ENCODE measurements around the gene OR10D3.
"Not testable (repeated sequence)": the region's sequence is repeated elsewhere in the genome, so short reads cannot be mapped to it uniquely, and the experiment has no call there.

The OR10D3 gene

DNA sequence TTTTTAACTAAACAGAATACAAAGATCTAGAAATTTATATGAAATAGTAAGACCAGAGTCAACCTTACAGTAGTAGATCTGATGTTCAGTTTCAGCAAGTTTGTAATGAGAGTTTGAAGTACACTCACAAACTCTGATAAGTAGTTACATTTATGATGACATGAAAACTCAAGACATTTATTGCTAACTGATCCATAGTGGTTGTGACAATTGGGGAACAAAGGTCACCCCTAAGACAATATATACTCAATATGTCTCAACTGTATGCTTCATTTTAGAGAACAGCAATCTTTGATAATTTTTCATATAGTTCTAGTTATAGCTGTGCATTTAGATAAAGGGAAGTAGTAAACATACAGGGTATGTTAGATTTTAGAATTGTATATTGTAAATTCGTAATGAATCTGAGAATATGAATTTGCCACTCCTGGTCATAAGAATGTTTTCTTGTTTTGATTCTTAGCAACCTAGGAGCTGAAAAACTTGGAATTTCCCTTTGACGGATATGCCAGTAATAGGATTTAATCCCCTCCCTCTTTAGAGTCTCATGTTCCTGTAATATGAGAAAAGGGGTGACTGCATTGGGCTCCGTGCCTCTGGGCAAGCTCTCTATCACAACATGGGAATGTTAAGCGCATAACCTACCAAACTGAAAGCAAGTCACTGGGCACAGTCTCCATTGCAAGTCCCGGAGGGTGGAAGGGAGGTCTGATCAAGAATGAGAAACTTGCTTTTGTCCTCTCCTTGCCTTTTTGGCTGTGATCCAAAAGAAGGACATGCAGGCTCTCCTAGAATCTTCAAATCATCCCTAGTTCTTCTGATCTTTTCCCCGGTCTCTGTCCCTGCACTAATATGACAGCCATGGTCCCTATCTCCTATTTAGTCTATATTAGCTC, 11.4 kb downstream of the OR10D3 start:
- DNase-seq (ENCODE audit: insufficient read length, low spot score) (peak; percentile 0), FAIRE-seq (no peak)

GRCh38 chr11:124195189-124195734, 12.1 kb downstream of the OR10D3 start:
- DNase-seq (ENCODE audit: insufficient read length, low spot score) (peak; percentile 17), FAIRE-seq (no peak)

- FAIRE-seq (no peak), DNase-seq (ENCODE audit: insufficient read length, low spot score) (no peak)
Observed at GRCh38 chr11:124197999-124198398, 14.9 kb downstream of the OR10D3 start.

DNA sequence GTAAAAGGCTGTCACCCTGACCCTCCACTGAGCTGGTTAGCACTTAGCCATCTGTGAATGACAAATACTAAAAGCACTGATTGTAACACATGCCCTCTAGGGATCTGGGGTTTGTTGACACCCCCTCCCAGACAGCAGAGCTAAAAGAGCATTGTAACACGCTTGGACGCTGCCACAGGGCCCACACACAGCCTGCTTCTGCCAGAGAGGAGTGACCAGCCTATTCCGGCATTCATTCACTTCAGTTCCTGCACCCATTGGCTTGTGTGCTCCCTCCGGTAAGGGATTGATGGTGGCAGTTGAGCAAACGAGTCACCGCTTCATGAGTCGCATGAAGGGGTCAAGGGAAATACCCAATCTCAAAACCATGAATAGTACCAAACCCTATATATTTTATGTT, 15.8 kb downstream of the OR10D3 start:
- no peak for FAIRE-seq
- no peak for DNase-seq (ENCODE audit: insufficient read length, low spot score)

DNA sequence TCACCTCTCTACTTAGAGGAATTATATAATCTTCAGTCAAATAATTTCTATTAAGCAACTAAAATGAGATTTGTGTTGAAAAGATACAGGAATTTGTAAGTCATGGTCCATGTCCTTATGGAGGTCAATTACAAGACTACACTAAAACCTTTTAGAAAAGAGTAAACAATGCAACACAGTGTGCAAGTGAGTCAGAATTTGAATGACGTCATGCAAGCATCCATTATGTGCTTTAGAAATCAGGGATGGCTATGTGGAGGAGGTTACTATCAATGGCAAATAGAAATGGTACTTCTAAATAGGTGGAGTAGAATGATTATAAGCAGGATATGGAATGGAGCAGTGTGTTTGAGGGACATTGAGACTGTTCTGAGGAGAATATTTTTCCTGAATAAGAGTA, 16.6 kb downstream of the OR10D3 start:
- no peak for FAIRE-seq
- DNase-seq (ENCODE audit: insufficient read length, low spot score) = no peak

- no peak for DNase-seq (ENCODE audit: insufficient read length, low spot score)
- no peak for FAIRE-seq
Observed at GRCh38 chr11:124200671-124201070, 17.5 kb downstream of the OR10D3 start.

- DNase-seq (ENCODE audit: insufficient read length, low spot score) = no peak
- FAIRE-seq = no peak
Observed at GRCh38 chr11:124202951-124203350, 19.8 kb downstream of the OR10D3 start.

GRCh38 chr11:124204008-124204407, 20.9 kb downstream of the OR10D3 start:
- DNase-seq (ENCODE audit: insufficient read length, low spot score) (no peak), FAIRE-seq (no peak)

GRCh38 chr11:124207102-124207792, 24.1 kb downstream of the OR10D3 start:
- DNase-seq (ENCODE audit: insufficient read length, low spot score) (no peak), FAIRE-seq (no peak)

DNA sequence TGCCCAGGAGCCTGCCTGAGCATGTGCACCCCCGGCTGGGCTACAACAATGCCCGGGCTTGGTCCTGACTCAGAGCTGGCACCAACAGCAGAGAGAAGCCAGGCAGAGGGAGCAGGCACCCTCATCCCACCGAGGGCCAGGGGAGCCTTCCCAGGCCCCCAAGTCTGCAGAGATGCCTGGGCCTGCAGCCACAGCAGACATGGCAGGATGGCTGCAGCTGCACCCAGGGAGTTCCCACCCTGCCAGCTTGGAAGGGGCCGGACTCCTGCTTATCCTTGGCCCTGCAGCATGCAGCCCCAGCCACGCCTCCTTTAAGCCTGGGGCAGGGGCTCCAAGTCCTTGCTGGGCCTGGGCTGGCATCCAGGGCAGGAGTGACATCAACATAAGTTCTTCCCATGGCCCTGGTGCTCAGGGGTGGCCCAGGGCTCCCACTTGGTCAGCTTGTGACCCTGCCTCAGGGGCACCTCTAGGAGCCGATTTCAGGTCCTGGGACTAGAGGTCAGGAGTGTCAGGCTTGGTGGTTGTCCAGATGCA, 26.7 kb downstream of the OR10D3 start:
- DNase-seq (ENCODE audit: insufficient read length, low spot score) (no peak), FAIRE-seq (no peak)

GRCh38 chr11:124210421-124210820, 27.3 kb downstream of the OR10D3 start:
- FAIRE-seq (no peak), DNase-seq (ENCODE audit: insufficient read length, low spot score) (no peak)

GRCh38 chr11:124211321-124211720, 28.2 kb downstream of the OR10D3 start:
- no peak for DNase-seq (ENCODE audit: insufficient read length, low spot score)
- no peak for FAIRE-seq

- FAIRE-seq (no peak), DNase-seq (ENCODE audit: insufficient read length, low spot score) (no peak)
Observed at GRCh38 chr11:124214027-124214426, 30.9 kb downstream of the OR10D3 start.

GRCh38 chr11:124219126-124219525, 36.0 kb downstream of the OR10D3 start:
- DNase-seq (ENCODE audit: insufficient read length, low spot score) (no peak), FAIRE-seq (no peak)

- no peak for FAIRE-seq
Observed at GRCh38 chr11:124222407-124222806, 39.3 kb downstream of the OR10D3 start.

DNA sequence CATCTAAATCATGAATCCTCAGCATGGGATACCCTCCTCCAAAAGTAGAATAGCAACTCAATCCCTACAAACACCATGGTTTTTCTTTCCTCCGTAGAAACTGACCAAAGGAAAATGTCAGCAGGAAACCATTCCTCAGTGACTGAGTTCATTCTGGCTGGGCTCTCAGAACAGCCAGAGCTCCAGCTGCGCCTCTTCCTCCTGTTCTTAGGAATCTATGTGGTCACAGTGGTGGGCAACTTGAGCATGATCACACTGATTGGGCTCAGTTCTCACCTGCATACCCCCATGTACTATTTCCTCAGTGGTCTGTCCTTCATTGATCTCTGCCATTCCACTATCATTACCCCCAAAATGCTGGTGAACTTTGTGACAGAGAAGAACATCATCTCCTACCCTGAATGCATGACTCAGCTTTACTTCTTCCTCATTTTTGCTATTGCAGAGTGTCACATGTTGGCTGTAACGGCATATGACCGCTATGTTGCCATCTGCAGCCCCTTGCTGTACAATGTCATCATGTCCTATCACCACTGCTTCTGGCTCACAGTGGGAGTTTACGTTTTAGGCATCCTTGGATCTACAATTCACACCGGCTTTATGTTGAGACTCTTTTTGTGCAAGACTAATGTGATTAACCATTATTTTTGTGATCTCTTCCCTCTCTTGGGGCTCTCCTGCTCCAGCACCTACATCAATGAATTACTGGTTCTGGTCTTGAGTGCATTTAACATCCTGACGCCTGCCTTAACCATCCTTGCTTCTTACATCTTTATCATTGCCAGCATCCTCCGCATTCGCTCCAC, 41.7 kb downstream of the OR10D3 start:
- DNase-seq (ENCODE audit: insufficient read length, low spot score); FAIRE-seq: not testable (repeated sequence)

More at GRCh38 chr11:124222407-124222806, 39.3 kb downstream of the OR10D3 start:
- DNase-seq (ENCODE audit: insufficient read length, low spot score) = no peak

DNA sequence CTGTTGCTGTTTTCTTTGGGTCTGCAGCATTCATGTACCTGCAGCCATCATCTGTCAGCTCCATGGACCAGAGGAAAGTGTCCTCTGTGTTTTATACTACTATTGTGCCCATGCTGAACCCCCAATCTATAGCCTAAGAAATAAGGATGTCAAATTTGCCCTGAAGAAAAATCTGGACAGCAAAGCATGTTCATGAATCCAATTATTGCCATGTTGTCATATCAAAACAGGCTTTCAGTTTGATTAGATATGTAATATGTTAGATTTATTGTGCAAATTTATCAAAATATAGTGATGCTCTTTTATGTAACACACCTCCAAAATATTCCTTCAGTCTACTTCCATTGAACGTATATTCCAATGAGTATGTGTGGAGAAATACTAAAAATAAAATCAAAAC, 42.3 kb downstream of the OR10D3 start:
- FAIRE-seq = no peak
- DNase-seq (ENCODE audit: insufficient read length, low spot score) = no peak

GRCh38 chr11:124233376-124233775, 50.2 kb downstream of the OR10D3 start:
- DNase-seq (ENCODE audit: insufficient read length, low spot score) (no peak), FAIRE-seq (no peak)

Data from HTR-8/SVneo (cell line).